ENCODE results near the gene DSTYK.
"Not testable (repeated sequence)": the region's sequence is repeated elsewhere in the genome, so short reads cannot be mapped to it uniquely, and the experiment has no call there.

The DSTYK gene

DNA sequence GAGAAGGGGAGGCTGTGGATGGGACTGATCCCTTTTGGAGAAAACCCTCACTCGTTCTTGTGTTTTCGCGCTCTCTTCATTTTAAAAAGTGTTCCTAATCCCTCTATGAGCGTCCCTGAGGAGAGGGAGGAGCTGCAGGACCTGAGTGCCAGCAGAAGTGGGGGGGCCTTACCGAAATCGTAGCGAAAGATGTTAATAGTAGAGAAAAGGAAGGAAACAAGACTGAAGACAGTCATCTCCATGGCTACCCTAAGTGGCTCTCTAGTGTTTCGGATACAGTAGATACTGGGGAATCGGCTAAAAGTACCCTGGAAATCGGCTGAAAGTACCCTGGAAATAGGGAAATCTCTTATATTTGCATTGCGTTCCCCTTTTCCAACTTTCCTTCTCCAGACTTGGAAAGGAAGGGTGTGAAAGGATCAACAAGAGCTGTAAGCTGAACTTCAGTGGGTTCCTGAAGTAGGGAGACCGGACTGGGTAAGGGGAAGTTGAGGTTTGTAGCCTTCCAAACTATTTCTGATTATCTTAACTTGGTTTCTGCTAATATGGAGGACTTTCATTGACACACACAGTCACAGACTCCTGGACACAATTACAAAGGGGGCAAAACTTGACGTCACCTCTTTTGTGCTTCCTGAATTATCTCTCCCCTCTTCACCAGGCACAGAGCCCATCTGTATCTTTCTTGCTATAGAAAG is 486 bp upstream of the DSTYK start:
- no peak for DNase-seq

DNA sequence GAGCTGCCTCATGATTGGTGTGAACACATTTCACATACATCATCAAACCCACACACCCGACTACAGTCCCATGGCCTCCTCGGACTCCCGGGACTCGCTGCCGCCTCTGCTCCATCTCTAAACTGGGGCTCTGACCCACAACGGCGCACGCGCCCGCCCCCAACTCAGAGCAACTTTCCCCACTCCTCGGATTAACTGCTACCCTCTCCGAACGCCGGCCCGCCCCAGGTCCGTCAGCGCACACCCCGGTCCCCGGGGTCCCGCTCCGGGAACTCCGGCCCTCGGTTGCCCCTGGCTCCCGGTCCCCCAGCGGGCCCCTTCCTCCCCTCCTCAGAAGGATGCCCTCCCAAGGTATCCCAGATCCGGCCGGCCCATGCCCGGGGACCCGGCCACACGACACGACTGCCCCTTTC is 740 bp downstream of the DSTYK start:
- DNase-seq: no peak

DNA sequence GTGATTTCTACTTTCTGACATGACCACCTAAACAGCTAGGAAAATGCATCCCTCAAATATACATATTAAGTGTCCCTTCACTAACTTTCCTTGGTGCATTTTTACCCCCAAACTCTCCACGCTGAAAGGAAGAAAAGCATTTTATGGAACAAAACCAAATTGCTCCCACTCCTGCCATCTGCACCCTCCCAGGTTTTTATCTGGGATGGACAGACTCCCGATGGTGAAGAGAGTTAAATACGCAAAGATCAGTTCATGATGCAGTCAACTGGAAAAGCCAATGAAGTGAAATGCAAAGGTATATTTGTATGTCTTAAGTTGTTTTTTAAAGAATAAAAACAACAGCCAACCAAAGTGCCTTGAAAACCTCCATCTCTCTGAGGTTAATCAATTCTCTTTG is 2.7 kb downstream of the DSTYK start:
- DNase-seq: no peak

DNA sequence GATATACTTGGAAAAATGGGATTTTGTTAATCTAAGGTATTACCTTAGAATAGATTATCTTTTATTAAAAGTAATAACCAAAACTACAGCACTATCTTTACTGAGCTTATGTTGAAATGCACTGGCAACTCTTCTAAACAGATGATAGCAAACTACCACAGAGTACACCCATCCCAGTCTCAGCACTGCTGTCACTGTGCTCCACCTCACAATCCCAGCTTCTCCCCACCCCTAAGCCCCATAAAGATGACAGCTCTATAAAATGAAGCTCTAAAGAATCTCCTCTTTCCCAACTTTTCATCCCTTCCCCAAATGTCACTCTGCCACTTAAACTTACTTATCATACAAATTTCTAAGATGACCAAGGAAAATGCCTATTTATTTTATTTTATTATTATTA is 6.4 kb downstream of the DSTYK start:
- no peak for DNase-seq

DNA sequence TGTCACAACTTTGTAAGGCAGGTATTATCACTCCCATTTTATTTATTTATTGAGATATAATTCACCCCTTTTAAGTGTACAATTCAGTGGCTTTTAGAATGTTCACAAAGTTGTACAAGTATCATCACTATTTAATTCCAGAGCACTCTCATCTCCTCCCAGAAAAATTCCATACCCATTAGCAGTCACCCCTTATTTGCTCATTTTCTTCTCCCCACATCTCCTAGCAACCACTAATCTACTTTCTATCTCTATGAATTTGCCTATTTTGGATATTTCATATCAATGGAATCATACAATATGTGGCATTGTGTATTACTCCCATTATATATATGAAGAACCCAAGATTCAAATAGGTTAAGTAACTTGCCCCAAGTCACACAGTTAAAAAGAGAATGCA is 7.0 kb downstream of the DSTYK start:
- no peak for DNase-seq

DNA sequence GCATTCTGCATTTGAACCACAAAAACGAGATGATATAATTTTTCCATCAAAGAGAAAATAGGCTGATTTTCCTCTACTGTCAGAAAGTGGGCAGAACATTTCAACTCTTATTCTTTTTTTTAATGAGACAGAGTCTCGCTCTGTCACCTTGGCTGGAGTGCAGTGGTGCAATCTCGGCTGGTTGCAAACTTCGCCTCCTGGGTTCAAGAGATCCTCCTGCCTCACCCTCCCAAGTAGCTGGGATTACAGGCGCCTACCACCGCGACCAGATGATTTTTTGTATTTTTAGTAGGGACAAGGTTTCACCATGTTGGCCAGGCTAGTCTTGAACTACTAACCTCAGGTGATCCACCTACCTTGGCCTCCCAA is 11.6 kb downstream of the DSTYK start:
- no peak for DNase-seq

DNA sequence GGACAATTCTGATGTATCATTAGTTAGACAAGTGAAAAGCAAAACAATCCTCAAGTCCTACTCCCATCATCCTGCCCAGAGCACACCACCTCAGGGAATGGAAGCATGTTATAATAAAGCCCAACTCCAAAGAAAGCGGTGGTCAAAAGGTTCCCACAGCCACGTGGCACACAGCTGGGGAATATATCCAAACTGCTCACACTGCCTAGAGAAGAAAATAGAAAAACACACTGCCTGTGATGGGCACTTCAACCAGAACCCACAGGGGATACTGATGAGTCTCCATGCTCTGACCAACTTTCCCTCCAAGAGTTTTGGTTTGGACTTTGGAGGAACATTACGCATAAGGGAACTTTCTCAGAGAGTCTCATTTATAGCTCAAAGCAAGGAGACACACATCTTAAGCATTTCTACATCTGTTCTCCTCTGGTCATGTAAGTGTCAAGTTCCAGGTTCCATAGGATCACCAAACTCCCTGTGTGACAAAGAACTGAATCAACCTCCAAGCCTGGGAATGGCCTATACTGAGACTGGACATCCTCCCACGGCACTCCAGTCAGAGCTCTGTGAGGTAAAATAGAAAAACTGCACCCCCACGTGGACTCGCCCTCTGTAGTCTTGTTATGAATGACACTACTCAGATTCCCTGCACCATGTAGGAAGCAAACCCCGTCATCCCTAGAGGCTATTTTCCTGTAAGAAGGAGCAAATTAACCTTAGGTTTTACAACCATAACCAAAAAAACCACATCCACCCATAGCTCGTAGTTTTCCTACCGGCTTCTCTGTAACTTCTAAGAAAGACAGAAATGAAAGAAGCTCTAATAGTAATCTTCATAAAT is 12.2 kb downstream of the DSTYK start:
- DNase-seq: no peak

DNA sequence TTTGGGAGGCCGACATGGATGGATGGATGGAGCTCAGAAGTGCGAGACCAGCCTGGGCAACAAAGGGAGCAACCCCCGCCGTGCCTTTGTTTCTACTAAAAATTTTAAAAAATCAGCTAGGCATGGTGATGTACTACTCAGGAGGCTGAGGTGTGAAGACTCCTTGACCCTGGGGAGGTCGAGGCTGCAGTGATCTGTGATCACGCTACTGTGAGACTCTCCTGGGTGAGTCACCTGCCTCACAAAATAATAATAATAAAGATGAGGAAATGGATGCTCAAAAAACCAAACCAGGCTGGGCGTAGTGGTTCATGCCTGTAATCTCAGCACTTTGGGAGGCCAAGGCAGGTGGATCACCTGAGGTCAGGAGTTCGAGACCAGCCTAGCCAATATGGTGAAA is 19.2 kb downstream of the DSTYK start:
- no peak for DNase-seq

DNA sequence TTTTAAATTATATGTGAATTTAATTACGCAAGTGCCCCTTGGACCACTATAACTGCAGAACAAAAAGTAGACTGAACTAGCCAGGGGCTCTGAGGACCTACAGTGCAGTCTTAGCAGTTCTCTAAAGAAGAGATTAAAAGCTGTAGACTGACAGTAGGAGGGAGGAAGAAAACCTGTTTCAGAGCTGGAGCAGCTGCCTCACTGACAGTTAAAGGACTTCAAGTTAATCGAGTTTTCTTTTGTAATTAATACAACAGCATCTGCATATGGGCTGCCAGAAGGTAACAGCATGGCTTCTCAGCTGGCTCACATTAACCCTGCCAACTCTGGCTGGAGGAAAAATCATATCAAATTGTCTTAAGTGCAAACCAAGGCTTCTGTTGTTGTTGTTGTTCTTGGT is 19.9 kb downstream of the DSTYK start:
- DNase-seq: no peak

DNA sequence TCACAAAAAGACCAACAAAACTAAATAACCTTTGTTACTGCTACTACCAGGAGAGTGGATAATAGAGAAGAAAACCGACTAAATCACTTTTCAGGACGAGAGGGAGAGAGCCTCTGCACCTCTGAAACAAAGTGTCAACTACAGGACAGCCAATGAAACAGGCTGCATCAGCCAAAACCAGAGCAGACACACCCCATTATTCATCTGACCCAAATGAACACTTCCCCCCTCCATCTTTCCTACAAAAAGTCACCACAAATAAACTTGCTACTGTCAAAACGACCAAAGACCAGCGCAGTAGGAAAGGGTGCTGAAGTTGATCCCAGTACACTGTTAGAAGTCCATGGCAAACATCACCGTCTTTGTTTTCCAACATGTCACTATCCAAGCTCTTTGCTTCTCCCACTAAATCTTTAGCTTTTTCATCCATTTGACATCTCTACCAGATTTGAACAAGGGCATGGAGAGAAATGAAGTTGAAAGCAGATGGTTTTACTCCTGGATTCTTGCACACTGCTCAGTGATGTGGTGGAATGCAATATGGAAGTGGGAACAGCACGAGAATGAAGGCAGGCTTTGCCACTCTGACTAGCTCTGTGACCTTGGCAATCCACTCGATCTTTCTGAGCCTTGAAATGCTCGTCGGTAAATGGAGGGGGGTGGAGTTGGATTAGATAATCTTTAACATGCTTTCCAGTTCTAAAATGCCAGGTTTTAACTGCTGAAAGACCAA is 20.5 kb downstream of the DSTYK start:
- no peak for DNase-seq

DNA sequence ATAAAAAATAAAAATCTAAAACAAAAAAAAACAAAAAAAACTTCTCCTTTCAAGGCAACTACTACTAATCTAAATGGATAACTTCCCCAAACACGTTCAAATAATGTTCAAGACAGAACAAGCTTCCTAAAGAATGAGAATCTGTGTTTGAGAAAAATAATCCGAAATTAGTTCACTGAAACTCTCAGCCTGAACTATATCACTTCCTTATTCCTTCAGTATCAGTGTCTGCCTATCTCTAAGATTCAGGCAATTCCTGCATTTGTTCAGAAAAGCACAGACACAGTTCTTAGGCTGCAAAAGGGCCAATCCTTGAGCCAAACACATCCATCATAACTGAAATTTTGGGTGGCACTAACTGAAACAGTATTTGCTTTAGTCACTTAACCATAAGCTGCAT is 22.4 kb downstream of the DSTYK start:
- no peak for DNase-seq

DNA sequence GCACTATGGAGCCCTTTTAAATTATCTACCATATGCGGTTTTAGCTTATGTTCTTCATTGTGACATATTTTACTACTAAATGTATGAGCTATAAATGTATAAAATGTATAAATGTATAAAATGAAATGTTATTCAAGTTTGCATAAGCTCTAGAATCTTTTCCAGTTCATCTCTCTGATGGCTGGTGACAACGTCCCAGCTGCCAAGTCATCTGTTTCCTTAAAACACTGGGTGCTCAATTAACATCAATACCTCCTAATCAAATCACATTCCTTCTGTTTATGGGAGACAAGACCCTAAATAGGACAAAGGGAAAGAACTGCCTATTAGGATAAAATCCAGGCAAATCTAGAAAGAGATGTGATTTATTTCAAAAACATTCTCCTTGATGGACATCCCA is 22.9 kb downstream of the DSTYK start:
- DNase-seq: no peak

DNA sequence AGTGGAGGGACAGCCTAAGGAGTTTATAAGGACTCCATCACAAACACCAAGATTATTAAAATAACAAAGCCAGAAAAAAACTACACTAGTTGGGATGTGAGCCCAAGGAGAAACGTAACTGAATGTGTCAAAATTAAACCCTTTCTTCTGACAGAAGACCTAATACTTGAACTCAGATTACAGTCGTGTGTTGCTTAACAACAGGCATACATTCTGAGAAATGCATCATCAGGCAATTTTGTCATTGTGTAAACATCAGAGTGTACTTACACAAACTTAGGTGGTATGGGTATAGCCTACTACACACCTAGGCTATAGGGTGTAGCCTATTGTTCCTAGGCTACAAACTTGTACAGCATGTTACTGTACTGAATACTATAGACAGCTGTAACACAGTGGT is 23.4 kb downstream of the DSTYK start:
- DNase-seq: no peak

DNA sequence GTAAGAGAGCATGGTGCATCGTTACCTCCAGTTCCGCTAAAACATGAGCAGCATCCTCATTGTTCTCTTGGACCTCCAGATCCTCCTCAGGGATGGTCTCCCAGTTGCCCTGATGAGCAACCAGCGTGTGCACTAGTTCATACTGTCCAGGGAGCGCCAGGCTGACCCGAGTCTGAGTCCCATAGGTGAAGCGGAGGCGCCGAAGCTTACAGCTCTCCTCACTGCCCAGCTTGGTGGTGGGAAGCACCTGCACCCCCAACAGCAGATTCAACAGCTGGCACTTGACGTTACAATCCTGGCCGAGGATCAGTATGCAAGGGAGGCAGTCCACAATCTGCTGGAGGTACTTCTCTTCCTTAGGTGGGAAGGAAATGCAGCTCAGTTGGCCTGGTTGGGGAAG is 24.1 kb downstream of the DSTYK start:
- DNase-seq: no peak

DNA sequence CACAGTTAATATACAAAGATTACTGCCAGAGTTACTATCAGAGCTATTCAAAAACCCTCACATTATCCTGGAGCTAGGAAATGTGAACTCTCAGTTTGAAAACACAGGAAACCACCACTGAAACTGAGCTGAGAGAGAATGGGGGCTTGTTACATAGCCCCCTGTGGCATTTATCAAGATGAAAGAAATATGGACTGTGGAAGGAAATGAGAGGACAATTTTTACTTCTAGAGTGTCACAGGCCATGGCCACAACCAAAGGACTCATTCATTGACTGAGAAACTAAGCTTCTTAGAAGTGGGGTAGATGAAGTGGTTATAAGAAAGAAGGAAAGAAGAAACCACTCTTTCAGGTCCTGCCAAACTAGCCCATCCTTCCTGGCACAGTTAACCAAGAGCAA is 25.3 kb downstream of the DSTYK start:
- DNase-seq: no peak

DNA sequence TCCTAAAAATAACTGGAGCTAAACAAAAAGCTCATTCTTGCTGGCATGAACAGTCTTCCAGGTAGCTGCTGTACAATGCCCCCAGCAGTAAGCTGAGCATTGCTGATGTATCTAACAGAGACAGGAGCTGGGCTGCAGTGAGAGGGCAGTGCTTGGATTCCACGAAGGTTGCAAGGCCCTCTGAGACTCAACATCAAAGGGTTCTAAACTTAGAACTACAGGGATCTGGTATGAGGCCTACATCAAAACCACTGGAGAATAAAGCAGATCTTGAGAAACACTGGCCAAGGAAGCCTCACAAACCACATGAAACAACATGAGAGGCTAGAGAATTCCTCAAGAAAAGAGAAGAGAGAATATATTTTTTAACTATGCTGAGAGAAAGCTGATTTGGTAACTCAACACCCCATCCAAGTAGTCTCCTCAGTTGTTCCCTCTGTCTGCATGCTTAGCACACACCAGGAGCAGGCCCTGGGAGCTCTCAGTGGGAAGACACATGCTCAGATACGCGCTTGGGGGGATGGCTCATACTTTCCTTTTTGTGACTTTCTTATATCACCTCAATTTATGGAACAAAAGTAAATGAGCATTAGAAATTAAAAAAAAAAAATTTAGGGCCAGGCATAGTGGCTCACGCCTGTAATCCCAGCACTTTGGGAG is 27.7 kb downstream of the DSTYK start:
- no peak for DNase-seq

DNA sequence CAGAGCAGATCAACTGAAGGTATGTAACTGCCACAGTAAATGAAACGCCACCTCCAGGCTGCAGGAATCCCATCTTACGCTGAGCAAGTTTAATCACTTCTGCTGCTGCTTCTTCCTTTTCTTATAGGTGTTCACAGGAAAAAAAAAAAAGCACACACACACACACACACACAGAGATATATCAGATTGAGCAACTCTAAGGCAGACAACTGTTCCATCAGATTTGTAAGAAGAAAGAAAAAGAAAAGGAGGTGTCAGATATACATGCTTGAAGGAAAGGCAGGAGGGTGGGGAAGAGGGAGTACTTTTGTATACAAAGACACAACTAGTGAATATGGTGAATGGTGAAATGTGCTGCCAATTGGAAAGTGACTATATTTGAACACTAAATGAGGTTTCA is 28.6 kb downstream of the DSTYK start:
- no peak for DNase-seq

DNA sequence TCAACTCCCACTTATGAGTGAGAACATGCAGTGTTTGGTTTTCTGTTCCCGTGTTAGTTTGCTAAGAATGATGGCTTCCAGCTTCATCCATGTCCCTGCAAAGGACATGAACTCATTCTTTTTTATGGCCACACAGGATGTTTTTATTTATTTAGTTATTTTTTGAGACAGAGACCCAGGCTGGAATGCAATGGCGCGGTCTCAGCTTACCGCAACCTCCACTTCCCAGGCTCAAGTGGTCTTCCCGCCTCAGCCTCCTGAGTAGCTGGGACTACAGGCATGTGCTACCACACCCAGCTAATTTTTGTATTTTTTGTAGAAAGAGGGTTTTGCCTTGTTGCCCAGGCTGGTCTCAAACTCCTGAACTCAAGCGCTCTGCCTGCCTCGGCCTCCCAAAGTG is 31.2 kb downstream of the DSTYK start:
- not testable (repeated sequence) for DNase-seq

DNA sequence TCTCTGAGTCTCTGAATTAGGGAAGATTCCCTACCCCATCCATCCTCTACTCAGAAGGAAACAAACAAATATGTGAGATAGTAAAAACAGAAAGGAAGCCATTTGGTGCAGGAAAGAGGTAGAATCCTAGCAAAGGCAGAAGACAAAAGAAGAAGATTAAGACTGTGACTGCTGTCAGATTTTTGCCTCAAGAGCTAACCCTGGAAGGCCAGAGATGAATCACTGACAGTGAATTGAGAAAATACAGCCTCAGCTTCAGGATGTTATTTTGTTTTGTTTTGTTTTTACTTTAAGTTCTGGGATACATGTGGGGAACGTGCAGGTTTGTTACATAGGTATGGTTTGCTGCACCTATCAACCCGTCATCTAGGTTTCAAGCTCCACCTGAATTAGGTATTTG is 31.7 kb downstream of the DSTYK start:
- DNase-seq: no peak

DNA sequence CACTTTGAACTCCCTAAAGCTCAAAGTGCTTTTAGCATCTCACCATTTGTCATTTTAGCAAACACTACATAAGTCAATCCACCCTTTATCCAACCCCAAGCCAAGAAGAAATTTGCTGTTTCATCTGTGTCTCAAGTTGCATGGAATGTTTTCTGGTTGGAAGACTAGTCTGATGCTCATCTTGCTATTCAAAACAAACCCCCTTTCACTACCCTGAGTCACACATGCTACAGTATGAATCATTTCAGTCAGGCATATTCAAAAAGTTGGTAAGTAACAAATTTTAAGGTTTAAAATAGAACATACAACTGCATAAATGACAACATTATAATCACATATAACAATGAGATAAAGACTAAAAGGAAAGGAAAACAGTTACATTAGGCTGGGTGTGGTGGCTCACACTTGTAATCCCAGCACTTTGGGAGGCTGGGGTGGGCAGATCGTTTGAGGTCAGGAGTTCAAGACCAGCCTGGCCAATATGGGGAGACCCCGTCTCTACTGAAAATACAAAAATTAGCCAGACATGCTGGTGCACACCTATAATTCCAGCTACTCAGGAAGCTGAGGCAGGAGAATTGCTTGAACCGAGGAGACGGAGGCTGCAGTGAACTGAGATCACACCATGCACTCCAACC is 38.7 kb downstream of the DSTYK start:
- no peak for DNase-seq

DNA sequence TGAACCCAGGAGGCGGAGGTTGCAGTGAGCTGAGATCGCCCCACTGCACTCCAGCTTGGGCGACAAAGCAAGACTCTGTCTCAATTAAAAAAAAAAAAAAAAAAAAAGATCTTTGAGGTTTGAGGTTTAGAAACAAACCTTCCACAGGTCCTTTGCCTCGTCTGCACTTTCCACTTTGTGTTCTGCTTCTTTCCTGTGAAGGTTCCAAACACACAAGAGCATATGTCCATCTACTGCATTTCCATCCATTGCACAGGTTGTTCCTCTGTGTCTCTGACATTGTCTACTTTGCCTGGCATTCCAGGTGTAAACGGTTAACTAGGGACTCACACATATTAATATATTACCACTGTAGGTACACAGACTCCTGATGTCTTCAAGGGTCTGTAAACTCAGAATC is 40.1 kb downstream of the DSTYK start:
- no peak for DNase-seq

DNA sequence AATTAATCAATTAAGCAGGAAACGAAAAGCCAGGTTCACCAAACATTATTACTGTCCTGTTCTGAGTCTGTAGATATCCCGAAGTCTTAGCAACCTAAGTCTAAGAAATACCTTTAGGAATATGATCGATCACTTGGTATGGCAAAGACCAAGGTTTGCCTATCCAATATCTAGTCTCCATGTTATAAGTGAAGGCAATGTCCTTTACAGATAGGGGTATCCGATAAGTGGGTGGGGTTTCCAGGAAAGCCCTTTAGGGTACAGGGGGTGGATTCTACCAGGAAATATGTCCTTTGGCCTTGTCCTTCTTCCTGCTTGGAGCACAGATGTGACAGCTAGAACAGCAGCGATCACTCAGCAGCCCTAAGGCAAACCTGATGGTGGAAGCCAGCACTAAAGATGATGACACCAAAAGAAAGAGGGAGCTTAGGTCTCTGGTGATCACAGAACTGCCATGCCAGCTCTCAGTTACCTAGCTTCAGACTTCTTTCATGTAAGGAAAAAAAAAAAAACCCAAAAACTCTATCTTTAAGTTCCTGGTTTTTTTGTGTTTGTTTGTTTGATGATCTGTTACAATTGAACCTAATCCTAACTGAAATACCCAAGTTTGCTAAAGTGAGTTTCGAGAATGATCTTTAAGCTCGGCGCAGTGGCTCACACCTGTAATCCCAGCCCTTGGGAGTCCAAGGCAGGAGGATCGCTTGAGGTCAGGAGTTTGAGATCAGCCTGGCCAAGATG is 40.8 kb downstream of the DSTYK start:
- no peak for DNase-seq
